GM19193 (cell line): ENCODE data around the gene ZC3H4.

Experiments
- POLR2A ChIP-seq: IDR thresholded peaks from 4 replicates; pipeline ENCODE4 v1.6.1; 2011; ENCODE audit not compliant: insufficient read depth, insufficient read length; ENCODE audit errors: extremely low read depth

The ZC3H4 gene

DNA sequence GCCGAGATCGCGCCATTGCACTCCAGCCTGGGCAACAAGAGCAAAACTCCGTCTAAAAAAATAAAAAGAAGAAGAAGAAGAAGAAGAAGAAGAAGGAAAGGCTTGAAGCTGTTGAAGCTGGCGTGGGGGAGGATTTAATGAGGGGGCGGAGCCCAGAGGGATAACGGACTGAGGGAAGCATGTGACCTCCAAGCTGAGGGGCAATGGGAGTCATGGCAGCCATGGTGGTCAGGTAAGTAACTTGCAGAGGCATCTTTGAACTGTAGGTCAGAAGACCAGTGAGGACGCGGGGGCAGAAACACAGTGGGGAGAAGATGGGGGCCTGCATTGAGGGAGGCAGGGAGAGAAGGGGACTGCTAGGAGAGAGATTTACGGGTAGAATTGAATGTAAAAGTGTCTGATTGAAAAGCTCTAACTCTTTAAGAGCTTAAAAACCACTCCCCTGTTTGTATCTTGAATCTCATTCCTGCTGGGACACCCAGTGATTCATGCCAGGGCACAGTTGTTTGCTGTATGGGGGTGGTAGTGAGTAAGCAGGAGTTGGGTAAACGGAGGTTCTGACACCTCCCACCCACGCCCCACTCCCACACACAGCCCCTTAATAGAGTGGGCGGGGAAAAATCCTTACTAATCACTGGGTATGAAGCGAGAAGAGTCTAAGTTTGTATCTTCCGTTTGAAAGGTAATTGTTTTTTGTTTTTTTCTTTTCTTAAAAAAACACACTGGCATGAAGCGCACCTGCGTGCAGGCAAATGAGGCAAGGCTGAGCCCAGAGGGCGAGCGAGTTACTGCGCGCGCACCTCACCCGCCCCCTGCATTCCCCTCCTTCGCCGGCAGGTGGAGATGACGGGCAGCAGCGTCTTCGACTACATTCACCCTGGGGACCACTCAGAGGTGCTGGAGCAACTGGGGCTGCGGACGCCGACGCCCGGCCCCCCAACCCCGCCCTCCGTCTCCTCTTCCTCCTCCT lies 78.2 kb downstream of the ZC3H4 start:
- TF ChIP-seq POLR2A: no peak

DNA sequence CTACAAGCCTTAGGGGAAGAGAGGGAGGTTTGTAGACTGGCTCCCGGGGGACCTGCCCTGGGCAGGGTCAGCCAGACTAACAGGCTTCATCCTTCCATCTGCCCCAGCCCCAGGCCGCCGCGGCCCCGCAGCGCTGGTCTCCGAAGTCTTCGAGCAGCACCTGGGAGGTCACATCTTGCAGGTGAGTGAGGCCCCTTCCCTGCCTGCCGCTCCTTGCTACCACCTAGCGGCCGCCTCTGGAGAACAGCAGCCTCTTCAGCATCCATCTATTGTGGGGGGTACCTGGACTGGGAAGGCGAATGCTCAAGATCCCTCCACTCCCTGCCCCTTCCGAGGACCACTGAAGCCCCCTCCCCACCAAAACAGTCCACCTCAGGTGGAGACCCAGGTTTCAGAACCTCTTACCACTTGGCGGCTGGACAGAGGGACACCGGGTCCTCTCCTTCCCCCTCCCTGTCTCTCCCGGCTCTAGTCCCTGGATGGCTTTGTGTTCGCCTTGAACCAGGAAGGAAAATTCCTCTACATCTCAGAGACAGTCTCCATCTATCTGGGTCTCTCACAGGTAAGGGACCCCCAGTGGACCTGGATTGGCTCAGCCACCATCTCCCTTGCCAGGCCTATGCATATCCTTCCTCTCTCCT lies 81.3 kb downstream of the ZC3H4 start:
- no peak for TF ChIP-seq POLR2A

DNA sequence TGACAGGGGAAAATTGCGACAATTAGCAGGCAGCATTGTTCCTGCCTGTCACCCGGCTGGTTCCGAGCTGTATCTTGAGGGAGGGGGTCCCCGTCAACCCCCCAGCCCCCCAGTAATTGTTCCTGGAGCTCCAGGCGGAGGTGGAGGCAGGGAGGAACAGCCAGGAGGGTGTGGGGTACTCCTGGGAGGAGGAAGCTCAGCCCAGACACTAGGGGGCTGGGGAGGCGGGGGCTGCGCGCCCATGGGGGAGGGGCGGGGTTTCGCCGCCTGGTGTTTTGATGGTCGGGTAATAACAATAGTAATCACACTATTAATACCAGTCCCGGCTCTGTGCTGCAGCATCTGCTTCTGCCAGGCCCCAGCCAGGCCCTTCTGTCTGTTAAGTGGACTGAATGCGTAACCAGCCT lies 85.4 kb downstream of the ZC3H4 start:
- TF ChIP-seq POLR2A: no peak

DNA sequence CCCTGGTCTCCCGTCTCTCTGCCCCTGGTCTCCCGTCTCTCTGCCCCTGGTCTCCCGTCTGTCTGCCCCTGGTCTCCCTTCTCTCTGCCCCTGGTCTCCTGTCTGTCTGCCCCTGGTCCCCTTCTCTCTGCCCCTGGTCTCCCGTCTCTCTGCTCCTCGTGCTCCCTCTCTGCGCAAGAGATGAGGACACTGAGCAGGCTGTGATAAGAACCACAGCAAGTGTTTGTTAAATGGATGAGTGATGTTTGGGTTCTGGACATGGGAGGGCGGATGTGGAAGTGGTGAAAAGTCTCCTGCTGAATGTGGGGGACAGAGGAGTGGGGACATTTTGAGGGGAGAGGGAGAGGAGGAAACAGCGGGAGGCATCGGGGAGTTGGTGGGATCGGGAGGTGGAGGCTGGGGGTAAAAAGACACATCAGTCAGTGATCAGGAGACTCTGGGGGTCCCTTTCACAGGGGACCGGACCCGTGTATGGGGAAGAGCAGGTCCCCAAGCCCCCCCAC lies 85.9 kb downstream of the ZC3H4 start:
- no peak for TF ChIP-seq POLR2A

DNA sequence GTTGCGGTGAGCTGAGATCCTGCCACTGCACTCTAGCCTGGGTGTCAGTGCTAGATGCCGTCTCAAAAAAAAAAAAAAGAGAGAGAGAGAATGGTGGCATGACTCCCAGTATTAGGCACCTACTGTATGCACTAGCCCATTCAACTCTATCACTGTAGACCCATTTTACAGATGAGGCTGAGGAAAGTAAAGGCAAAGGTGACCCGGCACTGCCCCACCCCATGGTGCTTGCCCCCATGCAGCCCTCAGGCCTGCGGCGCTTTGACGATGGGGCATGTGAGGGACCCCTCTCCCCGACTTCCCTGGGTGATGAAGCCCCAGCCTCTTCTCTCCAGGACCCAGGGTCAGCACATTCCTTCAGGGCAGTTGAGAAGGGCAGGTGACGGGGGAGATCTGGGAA lies 86.7 kb downstream of the ZC3H4 start:
- no peak for TF ChIP-seq POLR2A

DNA sequence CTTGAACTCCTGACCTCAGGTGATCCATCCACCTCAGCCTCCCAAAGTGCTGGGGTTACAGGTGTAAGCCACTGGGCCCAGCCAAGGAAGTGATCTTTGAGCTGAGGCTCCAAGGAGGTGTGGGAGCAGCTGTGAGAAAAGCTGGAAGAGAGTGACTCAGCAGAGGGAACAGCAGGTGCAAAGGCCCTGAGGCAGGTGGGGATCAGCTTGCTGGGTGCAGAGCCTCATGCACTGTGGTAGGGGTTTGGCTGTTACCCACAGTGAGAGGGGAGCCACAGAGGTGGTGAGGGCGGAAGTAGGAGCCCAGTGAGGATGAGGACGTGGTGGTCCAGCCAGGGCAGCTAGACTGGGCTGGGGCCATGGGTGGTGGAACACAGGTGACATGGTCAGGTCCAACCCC lies 87.4 kb downstream of the ZC3H4 start:
- no peak for TF ChIP-seq POLR2A

DNA sequence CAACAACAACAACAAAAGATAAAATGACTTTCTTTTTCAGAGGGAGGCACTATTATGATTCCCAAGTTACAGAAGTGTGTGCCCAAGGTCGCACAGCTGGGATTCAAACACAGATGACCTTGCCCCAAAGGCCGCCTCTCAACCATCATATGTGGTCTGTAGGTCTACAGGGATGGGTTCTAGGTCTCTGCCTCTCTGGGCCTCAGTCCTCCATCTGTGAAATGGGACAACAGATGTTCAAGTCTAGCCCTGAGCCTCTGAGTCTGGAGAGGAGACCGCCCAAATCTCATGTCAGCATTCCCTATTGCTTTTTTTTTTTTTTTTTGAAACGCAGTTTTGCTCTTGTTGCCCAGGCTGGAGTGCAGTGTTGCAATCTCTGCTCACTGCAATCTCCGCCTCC lies 89.1 kb downstream of the ZC3H4 start:
- TF ChIP-seq POLR2A: no peak

DNA sequence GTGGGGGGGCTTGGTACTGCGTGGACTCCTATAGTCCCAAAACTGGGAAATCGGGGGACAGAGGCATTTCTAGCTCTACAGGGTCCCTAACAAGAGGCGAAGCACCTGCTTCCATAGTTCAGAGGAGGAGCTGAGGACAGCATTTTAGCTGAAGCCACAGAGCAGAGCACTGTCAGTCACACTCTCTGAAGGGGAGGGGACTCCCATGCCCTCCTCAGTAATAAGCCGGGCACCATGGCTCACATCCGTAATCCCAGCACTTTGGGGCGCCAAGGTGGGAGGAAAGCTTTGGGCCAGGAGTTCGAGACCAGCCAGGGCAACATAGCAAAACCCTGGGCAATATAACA lies 90.2 kb downstream of the ZC3H4 start:
- TF ChIP-seq POLR2A: no peak

DNA sequence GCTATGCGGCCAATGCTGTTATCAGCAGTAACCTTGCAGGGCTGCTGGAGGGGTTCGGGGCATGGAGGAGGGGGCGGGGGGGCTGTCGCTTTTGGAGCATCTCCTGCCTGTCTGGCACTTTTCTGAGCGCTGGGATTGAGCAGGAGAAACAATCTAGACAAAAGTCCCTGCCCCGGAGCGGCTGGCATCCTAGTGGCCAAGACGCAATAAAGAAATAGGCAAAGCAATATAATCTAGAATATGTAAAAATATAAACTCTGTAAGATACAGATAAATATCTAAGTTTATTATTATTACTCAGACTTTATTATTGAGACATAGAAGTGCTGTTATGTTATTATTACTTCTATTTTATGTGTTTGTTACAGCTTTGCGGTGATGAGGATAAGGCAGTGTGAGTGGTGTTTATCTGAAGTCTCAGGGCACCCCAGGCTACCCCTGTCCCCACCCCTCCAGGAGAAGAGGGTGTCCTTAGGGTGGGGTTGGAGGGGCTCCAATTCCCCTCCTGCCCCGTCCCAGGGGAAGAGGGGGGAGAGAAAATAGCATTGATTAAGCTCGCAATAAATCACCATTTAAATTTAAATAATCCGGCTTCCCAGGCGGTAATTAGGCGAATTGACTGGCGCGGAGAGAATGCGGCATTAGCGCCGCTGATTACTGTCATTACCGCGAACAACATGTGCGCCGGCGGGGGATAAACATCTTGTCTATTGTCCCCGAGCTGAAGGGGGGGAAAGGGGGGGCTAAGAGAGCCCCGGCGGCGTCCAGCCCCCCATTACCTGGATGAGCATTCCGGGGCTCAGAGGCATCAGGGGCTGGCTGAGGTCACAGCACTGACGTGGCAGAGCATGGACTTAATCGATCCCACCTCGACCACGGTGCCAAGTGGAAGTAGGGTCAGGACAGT lies 90.8 kb downstream of the ZC3H4 start:
- TF ChIP-seq POLR2A: no peak

DNA sequence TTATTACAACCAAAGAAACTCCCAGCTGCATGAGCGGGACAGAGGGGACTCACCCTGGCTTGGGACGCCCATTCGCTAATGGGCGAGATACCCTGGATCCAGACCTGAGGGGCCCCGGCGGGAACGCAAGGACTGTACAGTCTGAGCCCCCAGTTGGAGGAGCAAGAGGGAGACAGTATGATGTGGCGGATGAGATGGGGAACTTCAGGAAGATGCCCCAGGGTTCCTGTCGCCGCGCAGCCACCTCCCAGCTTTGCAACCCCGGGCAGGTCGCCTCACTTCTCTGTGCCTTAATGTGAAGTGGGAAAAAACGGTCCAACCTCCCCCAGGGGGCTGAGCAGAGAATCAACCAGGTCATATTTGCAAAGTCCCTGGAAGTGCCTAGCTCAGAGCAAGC lies 91.4 kb downstream of the ZC3H4 start:
- TF ChIP-seq POLR2A: no peak

DNA sequence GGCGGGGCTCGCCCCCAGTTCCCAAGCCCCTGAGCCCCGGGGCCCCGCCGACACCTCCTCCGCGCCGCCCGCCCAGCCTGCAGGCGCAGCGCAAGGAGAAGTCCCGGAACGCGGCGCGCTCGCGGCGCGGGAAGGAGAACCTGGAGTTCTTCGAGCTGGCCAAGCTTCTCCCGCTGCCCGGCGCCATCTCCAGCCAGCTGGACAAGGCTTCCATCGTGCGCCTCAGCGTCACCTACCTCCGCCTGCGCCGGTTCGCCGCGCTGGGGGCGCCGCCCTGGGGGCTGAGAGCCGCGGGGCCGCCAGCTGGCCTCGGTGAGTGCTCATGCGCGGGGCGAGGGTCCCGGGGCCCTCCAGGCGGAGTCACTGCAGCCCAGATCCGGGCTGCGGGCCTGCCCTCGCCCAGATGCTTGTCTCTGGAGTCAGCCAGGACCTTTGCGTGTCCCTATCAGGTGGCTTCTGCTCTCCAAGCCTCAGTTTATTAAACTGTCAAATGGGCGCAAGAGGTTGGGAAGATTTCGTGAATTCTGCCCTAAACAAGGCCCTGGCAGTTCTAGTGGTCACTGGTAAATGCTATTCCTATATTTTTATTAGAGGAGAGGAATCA lies 91.9 kb downstream of the ZC3H4 start:
- TF ChIP-seq POLR2A: no peak

DNA sequence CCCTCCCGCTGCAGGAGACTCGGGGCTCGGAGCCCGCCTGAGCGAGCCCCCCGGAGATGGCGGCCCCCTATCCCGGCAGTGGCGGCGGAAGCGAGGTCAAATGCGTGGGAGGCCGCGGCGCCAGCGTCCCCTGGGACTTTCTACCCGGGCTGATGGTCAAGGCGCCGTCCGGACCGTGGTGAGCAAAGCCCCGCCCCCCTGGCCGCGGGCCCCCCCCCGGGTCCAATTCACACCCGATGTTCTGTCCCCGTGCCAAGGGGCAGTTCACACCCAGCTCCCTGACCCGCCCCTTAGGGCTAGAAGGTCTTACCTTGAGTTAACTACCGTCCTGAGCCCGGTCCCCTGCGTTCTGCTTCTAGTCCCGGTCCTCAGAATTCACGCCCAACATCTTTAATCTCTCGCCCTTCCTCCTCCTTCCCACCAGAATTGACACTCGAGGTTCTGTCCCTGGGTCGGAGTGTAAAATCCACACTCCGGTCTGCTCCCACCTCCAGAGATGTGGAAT lies 92.5 kb downstream of the ZC3H4 start:
- TF ChIP-seq POLR2A: no peak

DNA sequence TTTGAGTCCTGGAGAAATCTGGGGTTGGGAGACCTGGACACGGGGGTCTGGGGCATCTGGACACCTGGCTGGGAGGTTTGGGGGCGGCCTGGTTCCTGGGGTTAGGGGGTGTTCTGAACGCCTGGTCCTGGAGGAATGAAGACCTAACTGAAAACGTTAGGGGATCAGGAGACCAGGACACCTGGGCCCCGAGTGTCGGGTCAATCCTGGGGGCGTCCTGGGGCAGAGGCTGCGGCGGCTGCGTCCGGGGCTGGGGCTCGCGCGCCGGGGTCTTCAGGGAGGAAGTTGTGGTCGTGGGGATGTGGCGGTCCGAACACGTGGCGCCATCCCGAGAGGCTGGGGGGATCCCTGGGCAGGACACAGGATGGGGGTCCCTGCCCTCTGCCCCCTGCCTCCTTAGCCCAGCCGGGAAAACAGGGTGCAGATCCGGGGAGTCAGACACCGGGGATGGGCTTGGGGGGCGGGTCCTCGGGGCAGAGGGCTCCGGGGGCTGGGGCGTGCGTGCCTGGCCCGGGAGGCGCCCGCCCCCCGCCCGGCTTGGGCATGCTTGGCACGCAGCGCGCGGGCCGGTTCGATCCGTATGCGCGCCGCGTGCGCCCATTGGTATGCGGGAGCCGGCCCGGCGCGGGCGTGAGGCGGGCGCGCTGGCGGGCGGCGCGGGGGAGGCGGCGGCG lies 93.3 kb downstream of the ZC3H4 start:
- TF ChIP-seq POLR2A: no peak
